ENCODE data around the gene SCNN1B.
A peak's percentile ranks its signal among the peaks of the same experiment; 100 is the strongest.

The SCNN1B gene

DNA sequence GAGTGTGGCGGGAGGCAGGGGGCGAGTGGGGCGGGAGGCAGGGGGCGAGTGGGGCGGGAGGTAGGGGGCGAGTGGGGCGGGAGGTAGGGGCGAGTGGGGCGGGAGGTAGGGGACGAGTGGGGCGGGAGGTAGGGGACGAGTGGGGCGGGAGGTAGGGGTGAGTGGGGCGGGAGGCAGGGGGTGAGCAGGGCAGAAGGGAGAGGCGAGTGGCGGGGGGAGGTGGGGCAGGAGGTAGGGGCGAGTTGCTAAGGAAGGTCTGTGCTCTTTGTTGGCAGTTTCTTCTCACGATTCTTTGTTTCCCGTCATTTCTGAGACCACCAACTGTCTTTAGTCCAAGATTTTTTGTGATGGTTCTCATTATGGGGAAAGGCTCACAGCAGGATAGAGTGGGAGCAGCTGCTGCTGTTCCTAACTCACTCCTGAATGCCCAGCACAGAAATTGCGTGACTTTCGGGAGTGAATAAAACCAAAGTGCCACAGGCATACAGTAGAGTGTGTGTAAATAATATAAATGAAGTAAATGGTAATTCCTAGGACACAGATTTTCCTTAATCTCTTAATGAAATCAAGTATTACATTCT lies 106.2 kb downstream of the SCNN1B start:
- 85 to 95% methylated on average over 3 to 4 of the region's 21 CpGs for WGBS, 2 experiments (ENCODE audit: insufficient coverage in 2 of 2)
- H3K4me1 ChIP-seq (ENCODE audit: control insufficient read depth, insufficient read depth, low read length, poor library complexity, severe bottlenecking): peaks cover 5% of the 10 kb centered on the region
- no peak overlapping the region for H3K4me3 ChIP-seq (ENCODE audit: extremely low read depth, insufficient read depth, low read length, poor library complexity, severe bottlenecking)
- peak overlapping the region; percentile 5 for H3K27ac ChIP-seq (ENCODE audit: low read depth, low read length, severe bottlenecking)
- H3K36me3 ChIP-seq (ENCODE audit: control insufficient read depth, insufficient read depth, low read length): peaks cover 54% of the 10 kb centered on the region
- H3K9me3 ChIP-seq (ENCODE audit: control insufficient read depth, low read length): no peaks in the 10 kb centered on the region

DNA sequence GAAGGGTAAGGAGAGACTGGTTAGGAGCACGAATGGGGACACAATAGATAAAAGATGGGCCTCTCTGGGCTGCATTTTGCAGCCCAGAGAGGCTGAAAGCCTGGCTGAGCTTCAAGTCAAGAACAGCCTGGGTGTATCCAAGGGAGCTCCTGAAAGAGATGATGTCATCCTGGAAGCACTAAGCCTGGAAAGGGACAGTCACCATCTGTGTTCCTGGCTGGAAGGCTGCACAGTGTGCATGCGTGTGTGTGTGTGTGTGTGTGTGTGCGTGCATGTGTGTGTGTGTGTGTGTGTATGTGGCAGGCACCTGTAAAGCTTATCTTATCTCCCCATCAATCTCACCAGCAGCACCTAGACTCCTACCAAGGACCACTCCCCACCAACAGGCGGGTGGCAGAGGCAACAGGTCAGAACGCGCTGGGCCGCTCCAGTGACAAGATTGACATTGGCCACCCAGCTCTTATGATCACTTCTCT lies 106.8 kb downstream of the SCNN1B start:
- peak overlapping the region; percentile 5 for H3K27ac ChIP-seq (ENCODE audit: low read depth, low read length, severe bottlenecking)
- WGBS, 2 experiments (ENCODE audit: insufficient coverage in 2 of 2): 90 to 93% methylated on average over 5 to 6 of the region's 7 CpGs
- peaks cover 5% of the 10 kb centered on the region for H3K4me1 ChIP-seq (ENCODE audit: control insufficient read depth, insufficient read depth, low read length, poor library complexity, severe bottlenecking)
- no peak overlapping the region for H3K4me3 ChIP-seq (ENCODE audit: extremely low read depth, insufficient read depth, low read length, poor library complexity, severe bottlenecking)
- no peaks in the 10 kb centered on the region for H3K9me3 ChIP-seq (ENCODE audit: control insufficient read depth, low read length)
- H3K36me3 ChIP-seq (ENCODE audit: control insufficient read depth, insufficient read depth, low read length): peaks cover 57% of the 10 kb centered on the region

DNA sequence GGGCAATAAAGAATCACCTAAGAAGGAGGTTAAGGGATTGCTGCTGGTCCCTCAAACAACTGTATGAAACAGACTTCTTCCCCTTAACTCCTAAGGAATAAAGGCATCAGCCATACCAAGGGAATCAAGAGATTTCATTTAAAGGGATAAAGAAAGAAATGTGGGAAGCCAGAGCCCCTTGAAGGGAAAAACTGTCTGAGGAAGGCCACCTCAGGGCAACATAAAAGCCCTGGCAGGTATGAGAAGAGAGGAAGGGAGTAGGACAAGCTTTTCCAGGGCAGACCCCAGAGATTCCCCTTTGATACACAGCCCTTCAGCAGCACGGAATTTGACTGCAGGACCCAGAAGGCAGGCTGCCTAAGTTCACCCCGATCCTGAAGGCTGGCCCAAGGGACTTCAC lies 107.4 kb downstream of the SCNN1B start:
- peaks cover 5% of the 10 kb centered on the region for H3K4me1 ChIP-seq (ENCODE audit: control insufficient read depth, insufficient read depth, low read length, poor library complexity, severe bottlenecking)
- WGBS, 2 experiments (ENCODE audit: insufficient coverage in 2 of 2): 74 to 94% methylated on average over 2 of the region's 2 CpGs
- H3K4me3 ChIP-seq (ENCODE audit: extremely low read depth, insufficient read depth, low read length, poor library complexity, severe bottlenecking): no peak overlapping the region
- no peaks in the 10 kb centered on the region for H3K9me3 ChIP-seq (ENCODE audit: control insufficient read depth, low read length)
- H3K27ac ChIP-seq (ENCODE audit: low read depth, low read length, severe bottlenecking): no peak overlapping the region
- peaks cover 56% of the 10 kb centered on the region for H3K36me3 ChIP-seq (ENCODE audit: control insufficient read depth, insufficient read depth, low read length)

DNA sequence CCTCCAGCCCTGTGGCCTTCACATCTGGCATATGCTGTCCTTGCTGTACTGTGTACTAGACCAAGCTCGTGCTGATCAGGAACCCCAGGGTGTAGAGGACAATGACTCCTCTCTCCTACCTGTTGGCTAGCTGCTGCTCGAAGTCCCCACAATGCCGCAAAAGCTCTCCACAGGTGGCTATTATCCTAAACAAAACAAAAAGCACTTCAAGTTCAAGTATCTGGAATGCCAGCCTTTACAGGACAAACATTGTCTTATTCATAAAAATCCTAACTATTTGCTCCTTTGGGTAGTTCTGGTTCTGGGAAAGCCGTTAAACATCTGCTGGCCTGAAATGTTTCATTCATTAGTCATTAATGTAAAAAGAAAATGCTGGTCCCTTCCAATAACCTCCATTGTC lies 108.1 kb downstream of the SCNN1B start:
- Histone ChIP-seq H3K4me3 (ENCODE audit: extremely low read depth, insufficient read depth, low read length, poor library complexity, severe bottlenecking) (no peak overlapping the region), H3K27ac (ENCODE audit: low read depth, low read length, severe bottlenecking) (no peak overlapping the region), H3K36me3 (ENCODE audit: control insufficient read depth, insufficient read depth, low read length) (peaks cover 56% of the 10 kb centered on the region), H3K9me3 (ENCODE audit: control insufficient read depth, low read length) (no peaks in the 10 kb centered on the region), H3K4me1 (ENCODE audit: control insufficient read depth, insufficient read depth, low read length, poor library complexity, severe bottlenecking) (peaks cover 5% of the 10 kb centered on the region)
- 56 to 66% methylated on average over 2 to 3 of the region's 4 CpGs for WGBS, 2 experiments (ENCODE audit: insufficient coverage in 2 of 2)

DNA sequence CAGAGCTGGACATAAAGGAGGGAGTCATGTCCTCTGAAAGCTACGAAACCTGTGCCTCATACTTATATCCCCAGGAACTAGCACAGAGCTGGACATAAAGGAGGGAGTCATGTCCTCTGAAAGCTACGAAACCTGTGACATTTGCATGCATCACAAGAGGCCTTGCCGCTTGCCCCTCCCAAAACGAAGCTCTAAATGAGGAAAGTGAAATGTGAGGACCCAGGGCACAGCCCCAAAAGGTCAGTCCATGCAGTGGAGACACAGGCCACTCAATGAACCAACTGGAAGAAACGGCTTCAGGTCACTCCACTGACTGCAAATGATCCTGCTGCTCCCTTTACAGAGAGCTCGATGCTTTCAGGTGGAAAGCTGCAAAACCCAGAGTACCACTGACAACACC lies 112.6 kb downstream of the SCNN1B start:
- 80 to 93% methylated on average over 5 to 6 of the region's 6 CpGs for WGBS, 2 experiments (ENCODE audit: insufficient coverage in 2 of 2)
- H3K9me3 ChIP-seq (ENCODE audit: control insufficient read depth, low read length): no peaks in the 10 kb centered on the region
- H3K36me3 ChIP-seq (ENCODE audit: control insufficient read depth, insufficient read depth, low read length): peaks cover 46% of the 10 kb centered on the region
- H3K4me3 ChIP-seq (ENCODE audit: extremely low read depth, insufficient read depth, low read length, poor library complexity, severe bottlenecking): no peak overlapping the region
- no peak overlapping the region for H3K27ac ChIP-seq (ENCODE audit: low read depth, low read length, severe bottlenecking)
- H3K4me1 ChIP-seq (ENCODE audit: control insufficient read depth, insufficient read depth, low read length, poor library complexity, severe bottlenecking): no peaks in the 10 kb centered on the region

DNA sequence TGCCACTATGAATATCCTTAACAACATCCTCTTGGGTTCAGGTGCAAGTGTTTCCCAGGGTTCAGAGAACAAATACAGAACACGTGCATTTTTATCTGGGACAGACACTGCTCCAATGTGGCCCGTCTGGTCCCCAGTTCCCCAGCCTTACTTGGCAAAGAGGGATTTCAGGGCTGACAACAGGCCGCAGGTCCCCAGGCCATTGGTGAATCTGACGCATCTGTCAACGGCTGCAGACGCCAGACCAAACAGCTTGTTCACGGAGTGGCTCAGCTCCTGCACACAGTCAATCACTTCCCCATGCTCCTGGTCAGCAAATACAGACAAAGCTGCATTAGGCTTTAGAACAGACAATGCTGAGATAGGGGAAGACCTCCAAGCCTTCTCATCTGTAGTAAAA lies 114.7 kb downstream of the SCNN1B start:
- 83 to 92% methylated on average over 6 to 7 of the region's 7 CpGs for WGBS, 2 experiments (ENCODE audit: insufficient coverage in 2 of 2)
- H3K4me1 ChIP-seq (ENCODE audit: control insufficient read depth, insufficient read depth, low read length, poor library complexity, severe bottlenecking): peaks cover 1% of the 10 kb centered on the region
- peaks cover 37% of the 10 kb centered on the region for H3K36me3 ChIP-seq (ENCODE audit: control insufficient read depth, insufficient read depth, low read length)
- no peaks in the 10 kb centered on the region for H3K9me3 ChIP-seq (ENCODE audit: control insufficient read depth, low read length)
- H3K4me3 ChIP-seq (ENCODE audit: extremely low read depth, insufficient read depth, low read length, poor library complexity, severe bottlenecking): no peak overlapping the region
- H3K27ac ChIP-seq (ENCODE audit: low read depth, low read length, severe bottlenecking): no peak overlapping the region

DNA sequence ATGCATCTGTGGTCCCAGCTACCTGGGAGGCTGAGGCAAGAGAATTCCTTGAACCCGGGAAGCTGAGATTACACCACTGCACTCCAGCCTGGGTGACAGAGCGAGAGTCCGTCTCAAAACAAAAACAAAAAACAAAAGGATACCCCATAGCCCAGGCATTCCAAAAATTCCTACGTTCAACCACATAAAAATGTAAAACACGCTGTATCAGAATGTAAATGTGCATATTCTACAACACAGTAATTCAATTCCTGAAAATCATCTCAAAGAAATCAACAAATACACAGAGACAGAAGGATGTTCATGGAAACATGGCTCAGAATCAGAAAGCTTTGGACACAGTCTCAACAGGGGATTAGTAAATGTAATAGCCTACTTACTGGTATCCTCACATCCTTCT lies 117.9 kb downstream of the SCNN1B start:
- peaks cover 4% of the 10 kb centered on the region for H3K4me1 ChIP-seq (ENCODE audit: control insufficient read depth, insufficient read depth, low read length, poor library complexity, severe bottlenecking)
- no peaks in the 10 kb centered on the region for H3K9me3 ChIP-seq (ENCODE audit: control insufficient read depth, low read length)
- WGBS, 2 experiments (ENCODE audit: insufficient coverage in 2 of 2): 93 to 100% methylated on average over 1 to 5 of the region's 5 CpGs
- no peak overlapping the region for H3K4me3 ChIP-seq (ENCODE audit: extremely low read depth, insufficient read depth, low read length, poor library complexity, severe bottlenecking)
- no peak overlapping the region for H3K27ac ChIP-seq (ENCODE audit: low read depth, low read length, severe bottlenecking)
- H3K36me3 ChIP-seq (ENCODE audit: control insufficient read depth, insufficient read depth, low read length): peaks cover 24% of the 10 kb centered on the region

DNA sequence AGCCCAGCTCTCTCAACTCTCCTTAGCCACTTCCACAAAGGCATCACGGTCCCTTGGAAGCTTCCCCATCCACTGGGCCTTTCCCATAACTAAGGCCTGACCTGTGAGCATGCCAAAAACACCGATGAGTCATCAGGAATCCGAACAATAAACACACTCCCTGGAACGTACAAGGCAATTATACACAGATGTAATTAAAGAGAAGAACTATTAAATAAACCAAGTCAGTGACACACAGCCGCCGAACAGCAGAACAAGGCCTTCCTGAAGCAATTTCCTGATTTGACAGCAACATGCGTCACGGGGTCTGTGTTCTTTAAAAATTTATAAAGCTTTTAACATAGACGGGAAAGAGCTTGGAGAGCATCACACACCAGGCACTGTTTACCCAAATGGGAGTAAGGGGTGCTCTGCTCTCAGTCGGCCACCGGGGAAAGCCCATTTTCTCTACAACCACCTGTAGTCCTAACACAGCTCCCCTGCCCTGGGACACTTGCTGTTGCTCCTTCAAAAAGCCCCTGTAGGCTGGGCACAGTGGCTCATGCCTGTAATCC lies 121.5 kb downstream of the SCNN1B start:
- no peak overlapping the region for H3K4me3 ChIP-seq (ENCODE audit: extremely low read depth, insufficient read depth, low read length, poor library complexity, severe bottlenecking)
- peaks cover 4% of the 10 kb centered on the region for H3K4me1 ChIP-seq (ENCODE audit: control insufficient read depth, insufficient read depth, low read length, poor library complexity, severe bottlenecking)
- H3K27ac ChIP-seq (ENCODE audit: low read depth, low read length, severe bottlenecking): no peak overlapping the region
- peaks cover 15% of the 10 kb centered on the region for H3K36me3 ChIP-seq (ENCODE audit: control insufficient read depth, insufficient read depth, low read length)
- no peaks in the 10 kb centered on the region for H3K9me3 ChIP-seq (ENCODE audit: control insufficient read depth, low read length)
- WGBS, 2 experiments (ENCODE audit: insufficient coverage in 2 of 2): 91 to 95% methylated on average over 2 to 9 of the region's 11 CpGs

DNA sequence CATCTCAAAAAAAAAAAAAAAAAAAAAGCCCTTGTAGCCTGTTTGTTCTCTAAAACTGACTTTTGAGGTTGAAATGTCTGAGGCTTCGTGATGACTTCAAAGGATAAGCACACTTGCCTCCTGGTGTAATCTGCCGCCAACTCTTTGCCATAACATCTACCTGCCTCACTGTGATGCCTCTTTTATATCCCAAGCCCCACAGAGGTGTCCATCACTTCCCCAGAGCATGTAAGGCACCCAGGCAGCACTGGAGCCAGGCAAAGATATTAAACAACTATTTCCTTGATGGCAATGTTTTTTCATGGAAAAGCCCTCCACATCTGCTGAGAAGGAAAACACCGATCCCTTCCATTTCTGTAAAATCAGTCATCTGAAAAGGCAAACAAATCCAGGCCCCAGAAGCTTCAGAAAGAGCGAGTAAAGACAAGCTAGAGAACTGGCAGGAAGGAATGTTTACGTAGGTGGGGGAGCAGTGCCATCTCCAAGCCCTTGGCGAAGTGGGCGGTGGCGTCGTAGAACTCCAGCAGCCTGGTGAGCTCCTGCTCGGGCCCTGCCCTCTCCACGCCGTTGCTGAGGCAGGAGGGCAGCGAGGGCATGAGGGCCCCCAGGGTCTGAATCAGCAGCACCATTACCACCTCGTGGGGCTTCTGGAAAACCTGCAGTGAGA lies 122.3 kb downstream of the SCNN1B start:
- H3K27ac ChIP-seq (ENCODE audit: low read depth, low read length, severe bottlenecking): no peak overlapping the region
- H3K4me1 ChIP-seq (ENCODE audit: control insufficient read depth, insufficient read depth, low read length, poor library complexity, severe bottlenecking): peaks cover 4% of the 10 kb centered on the region
- H3K4me3 ChIP-seq (ENCODE audit: extremely low read depth, insufficient read depth, low read length, poor library complexity, severe bottlenecking): no peak overlapping the region
- peaks cover 20% of the 10 kb centered on the region for H3K36me3 ChIP-seq (ENCODE audit: control insufficient read depth, insufficient read depth, low read length)
- WGBS, 2 experiments (ENCODE audit: insufficient coverage in 2 of 2): 93 to 95% methylated on average over 13 of the region's 14 CpGs
- H3K9me3 ChIP-seq (ENCODE audit: control insufficient read depth, low read length): no peaks in the 10 kb centered on the region

DNA sequence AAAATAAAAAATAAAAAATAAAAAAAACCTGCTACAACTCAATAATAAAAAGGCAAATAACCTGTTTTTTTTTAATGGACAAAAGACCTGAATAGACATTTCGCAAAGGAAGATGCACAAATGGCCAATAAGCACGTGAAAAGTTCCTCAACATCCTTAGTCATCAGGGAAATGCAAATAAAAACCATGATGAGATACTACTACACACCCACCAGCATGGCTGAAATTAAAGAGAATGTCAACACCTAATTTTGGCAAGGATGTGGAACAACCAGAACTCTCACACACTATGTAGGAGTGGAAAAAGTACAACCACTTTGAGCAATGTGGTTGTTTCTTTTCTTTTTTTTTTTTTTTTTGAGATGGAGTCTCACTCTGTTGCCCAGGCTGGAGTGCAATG lies 126.2 kb downstream of the SCNN1B start:
- Histone ChIP-seq H3K27ac (ENCODE audit: low read depth, low read length, severe bottlenecking) (no peak overlapping the region), H3K4me1 (ENCODE audit: control insufficient read depth, insufficient read depth, low read length, poor library complexity, severe bottlenecking) (no peaks in the 10 kb centered on the region), H3K4me3 (ENCODE audit: extremely low read depth, insufficient read depth, low read length, poor library complexity, severe bottlenecking) (no peak overlapping the region), H3K9me3 (ENCODE audit: control insufficient read depth, low read length) (no peaks in the 10 kb centered on the region), H3K36me3 (ENCODE audit: control insufficient read depth, insufficient read depth, low read length) (peaks cover 38% of the 10 kb centered on the region)
- 100% methylated on average over 1 of the region's 2 CpGs for WGBS, 2 experiments (ENCODE audit: insufficient coverage in 2 of 2)

All from mesodermal cell (in vitro differentiated cells).